ENCODE results near the gene HERC5.

- no peak for TF ChIP-seq CTCF (IDR thresholded peaks at IDR 0.05)
- no peak for TF ChIP-seq POLR2A (IDR thresholded peaks at IDR 0.05; ENCODE audit: low read depth)
- TF ChIP-seq EP300 (IDR thresholded peaks at IDR 0.05), result no peak
Measured at GRCh38 chr4:88414755-88415154, 42.2 kb upstream of the HERC5 start.

Data from esophagus muscularis mucosa (tissue), 4 donors.